HCT116 (cell line): ENCODE measurements around the gene KMT5C. TPM values are rescaled to one million over a fixed set of nuclear protein-coding genes. Genes with fewer than 3 reads are reported as not detected.

Experiments used
- ATAC-seq: fragments of 200-7000 bp; cut with Tn5 transposase; 2 replicates; pipeline ENCODE4 v1.9.1; 2020; ENCODE audit warnings: mild to moderate bottlenecking, moderate library complexity
- BruUV-seq: library from RNA; stranded (reverse); fragments of 400-500 nt; replicated peaks from 2 replicates; lab custom pipeline; 2021; lab: Mats Ljungman, UMichigan
- CTCF ChIA-PET: fragments of 300-600 bp; sonication (Branson Sonifier 250); formaldehyde crosslinking; loops from one replicate; lab custom pipeline; 2021; ENCODE audit warnings: antibody characterized with exemption; lab: Charles Lee
- POLR2A ChIA-PET: fragments of 300-600, 350-600 bp; sonication (Branson Sonifier 250); formaldehyde crosslinking; loops from one replicate; lab custom pipeline; 2021; ENCODE audit warnings: antibody characterized with exemption; lab: Charles Lee
- RAD21 ChIA-PET, 2 experiments: fragments of 300-600 bp; sonication (Branson Sonifier 250); formaldehyde crosslinking; loops; one replicate each; lab custom pipeline; 2023; ENCODE audit warnings: low total read pairs in 2 of 2; ENCODE audit not compliant: uncharacterized antibody in 2 of 2, unreplicated experiment in 2 of 2, low non-redundant PET in 1 of 2; lab: Charles Lee
- DNase-seq: peaks from one replicate; pipeline ENCODE4 v3.0.0-alpha.2; 2010; ENCODE audit warnings: low read depth, low spot score
- H2AFZ ChIP-seq: fragments of 200-600 bp; shearing (Covaris generic), sonication (generic); 2 replicates; pipeline ENCODE4 v1.6.1; 2017; ENCODE audit warnings: low read depth, mixed run types, mixed read lengths, antibody characterized with exemption, low read length; ENCODE audit not compliant: poor library complexity, severe bottlenecking
- H3K27ac ChIP-seq: 2 replicates; pipeline ENCODE4 v1.5.1; 2012; ENCODE audit warnings: low read depth, low read length
- H3K27me3 ChIP-seq: fragments of 200-600 bp; sonication (generic); 2 replicates; pipeline ENCODE4 v1.6.1; 2016; ENCODE audit warnings: mixed run types, low read length, mixed read lengths; ENCODE audit not compliant: insufficient read depth
- H3K36me3 ChIP-seq, 2 experiments: fragments of 200-500 bp in 1 of 2; fragments of 200-600 bp in 1 of 2; sonication (Bioruptor generic) in 1 of 2; sonication (generic) in 1 of 2; 2 replicates each; pipeline versions ENCODE4 v1.5.1 to v1.6.1; 2014 to 2016; ENCODE audit warnings: low read length in 2 of 2, inconsistent platforms in 1 of 2, mixed read lengths in 1 of 2, mixed run types in 1 of 2; ENCODE audit not compliant: insufficient read depth in 2 of 2, control insufficient read depth in 1 of 2
- H3K4me1 ChIP-seq, 2 experiments: fragments of 200-600 bp in 1 of 2; sonication (generic) in 1 of 2; 2 replicates each; pipeline versions ENCODE4 v1.5.1 to v1.6.1; 2012 to 2017; ENCODE audit warnings: low read length in 2 of 2, inconsistent platforms in 1 of 2, mild to moderate bottlenecking in 1 of 2, mixed read lengths in 1 of 2, mixed run types in 1 of 2, moderate library complexity in 1 of 2; ENCODE audit not compliant: insufficient read depth in 2 of 2, control insufficient read depth in 1 of 2
- H3K4me2 ChIP-seq: fragments of 200-600 bp; sonication (generic); 2 replicates; pipeline ENCODE4 v1.6.1; 2017; ENCODE audit warnings: mixed run types, low read length, mixed read lengths
- H3K4me3 ChIP-seq, 2 experiments: fragments of 200-600 bp in 1 of 2; sonication (generic) in 1 of 2; replicated peaks in 1 of 2; 2 replicates each; pipeline ENCODE4 v1.5.1; 2011 to 2016; ENCODE audit warnings: low read length in 2 of 2, control low read depth in 1 of 2, low read depth in 1 of 2, mild to moderate bottlenecking in 1 of 2, mixed read lengths in 1 of 2, mixed run types in 1 of 2
- H3K79me2 ChIP-seq: fragments of 200-600 bp; sonication (generic); 2 replicates; pipeline ENCODE4 v1.6.1; 2017; ENCODE audit warnings: mild to moderate bottlenecking, mixed run types, low read length, moderate library complexity, mixed read lengths; ENCODE audit not compliant: insufficient read depth
- H3K9ac ChIP-seq: fragments of 200-600 bp; sonication (generic); 2 replicates; pipeline ENCODE4 v1.6.1; 2016; ENCODE audit warnings: low read length, mixed read lengths
- H3K9me2 ChIP-seq: fragments of 200-600 bp; sonication (generic), shearing (Covaris generic); 2 replicates; pipeline ENCODE4 v1.6.1; 2017; ENCODE audit warnings: mixed run types, mild to moderate bottlenecking, moderate library complexity; ENCODE audit not compliant: insufficient read depth
- H3K9me3 ChIP-seq, 2 experiments: fragments of 200-500 bp in 1 of 2; fragments of 200-600 bp in 1 of 2; sonication (Bioruptor generic) in 1 of 2; sonication (generic) in 1 of 2; 2 replicates each; pipeline ENCODE4 v1.6.1; 2014 to 2017; ENCODE audit warnings: low read length in 2 of 2, mixed read lengths in 2 of 2, inconsistent platforms in 1 of 2, low read depth in 1 of 2, mild to moderate bottlenecking in 1 of 2, mixed run types in 1 of 2, moderate library complexity in 1 of 2; ENCODE audit not compliant: control insufficient read depth in 1 of 2, insufficient read depth in 1 of 2
- H4K20me1 ChIP-seq: fragments of 200-600 bp; sonication (generic), shearing (Covaris generic); 2 replicates; pipeline ENCODE4 v1.6.1; 2017; ENCODE audit warnings: mixed run types, mild to moderate bottlenecking, moderate library complexity; ENCODE audit not compliant: insufficient read depth
- EGR1 ChIP-seq: IDR thresholded peaks from 2 replicates; pipeline ENCODE4 v1.6.1; 2012; ENCODE audit warnings: low read depth
- FOSL1 ChIP-seq: IDR thresholded peaks from 2 replicates; pipeline ENCODE4 v1.6.1; 2012; ENCODE audit warnings: low read depth
- MAX ChIP-seq: IDR thresholded peaks from 2 replicates; pipeline ENCODE4 v1.6.1; 2012
- RAD21 ChIP-seq: IDR thresholded peaks from 2 replicates; pipeline ENCODE4 v1.6.1; 2012; ENCODE audit warnings: low read depth, mild to moderate bottlenecking
- REST ChIP-seq: IDR thresholded peaks from 2 replicates; pipeline ENCODE4 v1.6.1; 2012; ENCODE audit warnings: low read depth
- SIN3A ChIP-seq: IDR thresholded peaks from 2 replicates; pipeline ENCODE4 v1.6.1; 2012; ENCODE audit warnings: low read depth
- ZFX ChIP-seq: fragments of 450-650 bp; IDR thresholded peaks from 2 replicates; pipeline ENCODE4 v1.6.1; 2017
- ZNF274 ChIP-seq: fragments of 200-500 bp; sonication (Bioruptor generic); IDR thresholded peaks from 2 replicates; pipeline ENCODE4 v1.6.1; 2014; ENCODE audit warnings: mild to moderate bottlenecking, low read depth, low read length, inconsistent platforms
- intact Hi-C: fragments of 100-400 bp; cut with micrococcal nuclease; formaldehyde crosslinking; loops from 2 replicates; pipeline ENCODE4 v1.10.0; 2022
- total RNA-seq: library from RNA; stranded (reverse); gene quantifications from one replicate; pipeline ENCODE4 v1.2.1, GENCODE V29; 2021; ENCODE audit not compliant: unreplicated experiment

Gene KMT5C
- total RNA-seq, 1 experiment from 2014 or later: 27.5 TPM

DNA sequence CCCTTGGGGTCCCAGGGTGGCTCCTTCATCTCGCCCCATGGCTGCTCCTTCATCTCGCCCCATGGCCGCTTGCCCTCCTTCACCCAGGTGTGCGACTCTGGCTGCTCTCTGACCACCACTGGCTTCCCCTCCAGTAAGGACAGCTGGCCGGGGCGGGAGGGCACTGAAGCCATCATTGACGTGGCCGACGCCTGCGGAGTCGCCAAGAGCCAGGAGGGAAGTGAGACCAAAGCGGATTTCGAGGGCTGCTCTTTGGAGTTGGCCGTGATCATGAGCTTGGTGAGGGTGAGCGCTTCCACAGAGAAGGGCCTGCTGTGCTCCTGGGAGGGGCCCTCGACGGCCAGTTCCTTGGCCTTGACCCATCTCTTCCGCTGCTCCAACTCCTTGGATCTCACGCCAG, 18.8 kb downstream of the KMT5C start (continued):
- TF ChIP-seq REST (no peak), EGR1 (no peak), ZNF274 (no peak), MAX (no peak), ZFX (no peak), FOSL1 (no peak), RAD21 (no peak), SIN3A (no peak)

- BruUV-seq: no TSS peak
- DNase-seq: no peak
- TF ChIP-seq SIN3A (no peak), ZFX (no peak)
- TF ChIP-seq, all 23 proteins: peak for 0
- CTCF ChIA-PET: no interaction called here
- RAD21 ChIA-PET: interaction anchor here in 1 of 2 experiments (0.5 kb wide), 1 partner anchor 47 kb away, joined by 4 read pairs; no protein-coding TSS in a partner anchor
- no peak overlapping the region for H3K9ac ChIP-seq
- no peaks in the 10 kb centered on the region for H3K27me3 ChIP-seq
- peaks cover 2 to 5% of the 10 kb centered on the region in 2 experiments; a peak in 3 of 4 replicates for H3K4me1 ChIP-seq
- H3K36me3 ChIP-seq: no peaks in the 10 kb centered on the region
- H2AFZ ChIP-seq: no peak overlapping the region
- intact Hi-C loops: no loop called here
- no peaks in the 10 kb centered on the region for H3K79me2 ChIP-seq
- H3K27ac ChIP-seq: no peak overlapping the region
- H4K20me1 ChIP-seq: no peaks in the 10 kb centered on the region
- POLR2A ChIA-PET: no interaction called here
- H3K9me3 ChIP-seq: no peaks in the 10 kb centered on the region
- no peak overlapping the region for H3K4me3 ChIP-seq
- H3K9me2 ChIP-seq: no peaks in the 10 kb centered on the region
- no peak for ATAC-seq
- H3K4me2 ChIP-seq: no peak overlapping the region
These were observed 19.6 kb downstream of the KMT5C start for GRCh38 chr19:55358943-55359908.
